Activated B cell treated with CpG ODN at 0.5 μM for 24 hours (primary cell): ENCODE results near the gene PDGFB. TPM values are rescaled to one million over a fixed set of nuclear protein-coding genes. Genes with fewer than 3 reads are reported as not detected.
A peak's percentile ranks its signal among the peaks of the same experiment; 100 is the strongest.

Source experiments
- ATAC-seq: fragments of 200-7000 bp; cut with Tn5 transposase; one replicate; pipeline ENCODE4 v1.10.0; 2021; ENCODE audit warnings: low read depth, mild to moderate bottlenecking, moderate library complexity
- CTCF ChIA-PET: fragments of 350-600 bp; sonication (Branson Sonifier 250); formaldehyde crosslinking; loops from one replicate; lab custom pipeline; 2021; ENCODE audit warnings: antibody characterized with exemption; lab: Charles Lee
- POLR2A ChIA-PET: fragments of 350-600 bp; sonication (Branson Sonifier 250); formaldehyde crosslinking; loops from one replicate; lab custom pipeline; 2021; ENCODE audit warnings: antibody characterized with exemption; lab: Charles Lee
- DNase-seq: peaks from one replicate; pipeline ENCODE4 v3.0.0; 2022
- H3K27ac Mint-ChIP-seq: one replicate; pipeline ENCODE4 v1.8.0; 2020; ENCODE audit warnings: mixed read lengths
- H3K27me3 Mint-ChIP-seq: one replicate; pipeline ENCODE4 v1.8.0; 2021; ENCODE audit warnings: mixed read lengths
- H3K36me3 Mint-ChIP-seq: one replicate; pipeline ENCODE4 v1.8.0; 2021; ENCODE audit warnings: low read depth, mixed read lengths
- H3K4me1 Mint-ChIP-seq: one replicate; pipeline ENCODE4 v1.8.0; 2021; ENCODE audit warnings: mixed read lengths
- H3K4me3 Mint-ChIP-seq: one replicate; pipeline ENCODE4 v1.8.0; 2020; ENCODE audit warnings: mild to moderate bottlenecking, mixed read lengths
- H3K9me3 Mint-ChIP-seq: one replicate; pipeline ENCODE4 v1.8.0; 2020; ENCODE audit warnings: mixed read lengths
- CTCF ChIP-seq: fragments of 200-600 bp; IDR thresholded peaks from one replicate; pipeline ENCODE4 v1.8.0; 2022; ENCODE audit warnings: antibody characterized with exemption, mild to moderate bottlenecking
- intact Hi-C: fragments of 100-400 bp; cut with micrococcal nuclease; formaldehyde crosslinking; loops from one replicate; pipeline ENCODE4 v1.15.1; 2024
- total RNA-seq: library from RNA; stranded (reverse); gene quantifications from 2 replicates; pipeline ENCODE4 v1.2.3, GENCODE V29; 2022

PDGFB gene
- total RNA-seq, 1 donor from 2014 or later = not detected

GRCh38 chr22:39237318-39238100 lies 7.3 kb downstream of the PDGFB start:
- CTCF ChIA-PET = no interaction called here
- Mint-ChIP-seq H3K36me3 (no peaks in the 10 kb centered on the region), H3K9me3 (no peaks in the 10 kb centered on the region), H3K27ac (no peak overlapping the region), H3K4me1 (peaks cover 38% of the 10 kb centered on the region), H3K27me3 (peaks cover 70% of the 10 kb centered on the region), H3K4me3 (no peak overlapping the region)
- no peak for TF ChIP-seq CTCF
- intact Hi-C loops = loop anchor here (2.0 kb wide), 1 partner anchor 67 kb away; no protein-coding TSS in a partner anchor
- POLR2A ChIA-PET = interaction anchor here (0.6 to 1.3 kb wide), 3 partner anchors 31 to 495 kb away, joined by 3 read pairs; no protein-coding TSS in a partner anchor
- ATAC-seq (no peak), DNase-seq (no peak)

DNA sequence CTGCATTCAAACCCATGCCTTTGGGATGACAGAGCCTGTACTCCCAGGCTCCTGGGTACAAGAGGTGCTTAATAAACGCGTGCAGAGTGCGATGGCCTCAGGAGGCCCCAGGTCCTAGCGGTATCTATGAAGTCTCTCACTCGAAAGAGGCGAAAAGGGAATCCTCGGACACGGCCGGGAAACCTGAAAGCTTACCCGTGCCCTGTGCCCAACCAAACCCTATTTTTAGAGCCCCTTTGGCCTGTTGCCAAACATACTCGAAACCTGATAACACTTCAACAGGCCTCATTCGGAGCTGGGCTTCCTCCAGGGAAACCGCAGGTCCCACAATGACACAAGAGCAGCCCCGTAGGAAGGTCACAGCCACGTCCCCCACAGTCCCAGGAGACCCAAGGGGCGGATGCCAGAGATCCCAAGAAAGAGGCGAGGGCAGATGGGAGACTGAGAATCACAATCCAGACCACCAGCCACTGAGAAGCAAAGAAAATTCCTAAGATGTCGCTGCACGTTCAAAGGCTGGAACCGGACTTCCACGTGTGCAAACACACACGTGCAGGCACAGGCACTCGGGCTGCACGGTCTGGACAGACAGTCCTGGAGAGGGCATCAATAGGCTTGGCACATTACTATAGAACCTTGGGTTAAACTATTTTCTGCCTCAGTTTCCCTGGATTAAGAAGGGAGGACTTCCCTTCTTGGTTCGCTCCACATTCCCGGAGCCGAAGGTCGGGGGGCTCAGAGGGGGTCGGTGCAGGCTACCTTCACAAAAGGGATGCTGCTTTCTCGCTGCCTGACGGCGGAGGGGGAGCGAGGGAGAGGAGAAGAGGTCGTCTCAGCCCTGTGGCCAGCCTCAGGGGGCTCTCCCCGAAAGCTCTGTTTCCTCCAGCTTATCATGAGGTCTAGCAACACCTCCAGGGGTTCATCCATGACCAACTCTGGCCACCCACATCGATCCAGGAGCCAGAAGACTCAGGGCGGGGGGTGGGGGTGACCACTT lies 8.2 kb downstream of the PDGFB start:
- intact Hi-C loops = loop anchor here (2.0 kb wide), 1 partner anchor 66 kb away; no protein-coding TSS in a partner anchor
- peaks cover 73% of the 10 kb centered on the region for H3K27me3 Mint-ChIP-seq
- peak overlapping the region; percentile 50 for H3K4me3 Mint-ChIP-seq
- ChIA-PET CTCF (no interaction called here), POLR2A (interaction anchor here (0.6 to 1.3 kb wide), 3 partner anchors 30 to 495 kb away, joined by 3 read pairs; no protein-coding TSS in a partner anchor)
- H3K4me1 Mint-ChIP-seq = peaks cover 36% of the 10 kb centered on the region
- H3K36me3 Mint-ChIP-seq = no peaks in the 10 kb centered on the region
- ATAC-seq (peak; percentile 83), DNase-seq (no peak)
- no peaks in the 10 kb centered on the region for H3K9me3 Mint-ChIP-seq
- TF ChIP-seq CTCF = no peak
- no peak overlapping the region for H3K27ac Mint-ChIP-seq

GRCh38 chr22:39234867-39235687 lies 9.7 kb downstream of the PDGFB start:
- no peak for DNase-seq
- peaks cover 71% of the 10 kb centered on the region for H3K27me3 Mint-ChIP-seq
- no peak overlapping the region for H3K27ac Mint-ChIP-seq
- ChIA-PET CTCF (no interaction called here), POLR2A (no interaction called here)
- H3K36me3 Mint-ChIP-seq = no peaks in the 10 kb centered on the region
- H3K9me3 Mint-ChIP-seq = no peaks in the 10 kb centered on the region
- TF ChIP-seq CTCF = no peak
- intact Hi-C loops = no loop called here
- ATAC-seq = no peak
- peak overlapping the region; percentile 38 for H3K4me3 Mint-ChIP-seq
- peaks cover 37% of the 10 kb centered on the region for H3K4me1 Mint-ChIP-seq

GRCh38 chr22:39234472-39234787 lies 10.4 kb downstream of the PDGFB start:
- ATAC-seq (no peak), DNase-seq (no peak)
- Mint-ChIP-seq H3K4me1 (peaks cover 37% of the 10 kb centered on the region), H3K36me3 (no peaks in the 10 kb centered on the region), H3K9me3 (no peaks in the 10 kb centered on the region), H3K27ac (no peak overlapping the region), H3K27me3 (peaks cover 73% of the 10 kb centered on the region), H3K4me3 (no peak overlapping the region)
- TF ChIP-seq CTCF = no peak
- intact Hi-C loops = no loop called here
- ChIA-PET POLR2A (no interaction called here), CTCF (no interaction called here)
